ENCODE data around the gene SDS. TPM values are rescaled to one million over a fixed set of nuclear protein-coding genes. Genes with fewer than 3 reads are reported as not detected.

SDS gene
- total and polyA plus RNA-seq, 2 of the 13 experiments (the other 11 are each of a cell fraction or from before 2014, with no cell fraction given) = not detected

GRCh38 chr12:113414519-113415038 lies 10.9 kb upstream of the SDS start:
- TF ChIP-seq REXO4 (CRISPR knock-in tag; IDR thresholded peaks at IDR 0.05; ENCODE audit: borderline replicate concordance) (no peak), ZMYM3 (CRISPR knock-in tag; IDR thresholded peaks at IDR 0.05) (0 out of 2 replicates have a peak, but pooled peaks have one; percentile 41), CEBPG (CRISPR knock-in tag; IDR thresholded peaks at IDR 0.05) (no peak), MLX (CRISPR knock-in tag; IDR thresholded peaks at IDR 0.05) (no peak), FOXA1 (IDR thresholded peaks at IDR 0.05) (no peak), FOXA1 (CRISPR knock-in tag; IDR thresholded peaks at IDR 0.05) (no peak)
- H3K4me1 ChIP-seq (ENCODE audit: insufficient read depth, low read length) = peaks cover 40% of the 10 kb centered on the region
- no peak overlapping the region for H3K27ac ChIP-seq (ENCODE audit: extremely low read length, insufficient read depth, low read length)
- intact Hi-C loops (cut with micrococcal nuclease; ENCODE audit: unreplicated experiment) (no loop called here), in situ Hi-C loops (cut with HindIII; ENCODE audit: extremely low pct_ligation_motif_present, low pct_unique_long_range_greater_than_20kb) (no loop called here)
- H3K4me3 ChIP-seq (replicated peaks in 1 of 3; ENCODE audit: insufficient read depth in 1 of 3, low read depth in 2 of 3, low read length in 3 of 3) = no peak overlapping the region
- no peak overlapping the region for H2AFZ ChIP-seq (ENCODE audit: low read length)
- no peak overlapping the region for H3K4me2 ChIP-seq (ENCODE audit: low read depth, low read length)
- no TSS peak for BruUV-seq (replicated peaks)
- no peaks in the 10 kb centered on the region for H4K20me1 ChIP-seq (ENCODE audit: insufficient read depth, low read length)
- no peaks in the 10 kb centered on the region for H3K9me3 ChIP-seq (ENCODE audit: low read length)
- no peak overlapping the region for H3K9ac ChIP-seq (ENCODE audit: insufficient read depth, low read depth, low read length)
- WGBS (ENCODE audit: low lambda C conversion rate) = 43% methylated on average over 8 of the region's 9 CpGs
- H3K36me3 ChIP-seq (replicated peaks in 1 of 2; ENCODE audit: control insufficient read depth in 1 of 2, insufficient read depth in 2 of 2, low read length in 2 of 2) = no peaks in the 10 kb centered on the region
- H3K27me3 ChIP-seq (ENCODE audit: control insufficient read depth in 1 of 2, insufficient read depth in 2 of 2, low read length in 2 of 2) = 0 out of 5 replicates have a peak, but pooled peaks cover 0 to 4% of the 10 kb centered on the region in 2 experiments
- no peaks in the 10 kb centered on the region for H3K79me2 ChIP-seq (ENCODE audit: insufficient read depth, low read length)
- DNase-seq (ENCODE audit: low spot score) = no peak
- ATAC-seq = no peak
- POLR2A ChIA-PET = no interaction called here
- CTCF ChIA-PET (ENCODE audit: low intra/inter-chr PET ratio, low total read pairs) = no interaction called here
- FAIRE-seq = no peak

GRCh38 chr12:113413488-113413939 lies 9.8 kb upstream of the SDS start:
- Histone ChIP-seq H3K27ac (ENCODE audit: extremely low read length, insufficient read depth, low read length) (no peak overlapping the region), H3K9me3 (ENCODE audit: low read length) (no peaks in the 10 kb centered on the region), H4K20me1 (ENCODE audit: insufficient read depth, low read length) (no peaks in the 10 kb centered on the region), H3K4me3 (replicated peaks in 1 of 3; ENCODE audit: insufficient read depth in 1 of 3, low read depth in 2 of 3, low read length in 3 of 3) (no peak overlapping the region), H3K27me3 (ENCODE audit: control insufficient read depth in 1 of 2, insufficient read depth in 2 of 2, low read length in 2 of 2) (0 out of 5 replicates have a peak, but pooled peaks cover 0 to 4% of the 10 kb centered on the region in 2 experiments), H3K4me1 (ENCODE audit: insufficient read depth, low read length) (peaks cover 32% of the 10 kb centered on the region), H3K4me2 (ENCODE audit: low read depth, low read length) (no peak overlapping the region), H3K79me2 (ENCODE audit: insufficient read depth, low read length) (no peaks in the 10 kb centered on the region), H3K36me3 (replicated peaks in 1 of 2; ENCODE audit: control insufficient read depth in 1 of 2, insufficient read depth in 2 of 2, low read length in 2 of 2) (no peaks in the 10 kb centered on the region), H2AFZ (ENCODE audit: low read length) (no peak overlapping the region), H3K9ac (ENCODE audit: insufficient read depth, low read depth, low read length) (no peak overlapping the region)
- FAIRE-seq (no peak), DNase-seq (ENCODE audit: low spot score) (peak; percentile 56), ATAC-seq (peak; percentile 37)
- in situ Hi-C loops (cut with HindIII; ENCODE audit: extremely low pct_ligation_motif_present, low pct_unique_long_range_greater_than_20kb) = no loop called here
- intact Hi-C loops (cut with micrococcal nuclease; ENCODE audit: unreplicated experiment) = no loop called here
- CTCF ChIA-PET (ENCODE audit: low intra/inter-chr PET ratio, low total read pairs) = no interaction called here
- no TSS peak for BruUV-seq (replicated peaks)
- POLR2A ChIA-PET = no interaction called here
- 70% methylated on average over 7 of the region's 11 CpGs for WGBS (ENCODE audit: low lambda C conversion rate)
- peak; percentile 58 for TF ChIP-seq SAP130 (CRISPR knock-in tag; IDR thresholded peaks at IDR 0.05; ENCODE audit: low read depth)
- no peak for TF ChIP-seq ZNF691 (CRISPR knock-in tag; IDR thresholded peaks at IDR 0.05; ENCODE audit: borderline replicate concordance, low read depth)
- TF ChIP-seq THAP11 (CRISPR knock-in tag; IDR thresholded peaks at IDR 0.05) = 0 out of 2 replicates have a peak, but pooled peaks have one; percentile 16
- TF ChIP-seq ZNF629 (CRISPR knock-in tag; conservative IDR thresholded peaks at IDR 0.05) = peak; percentile 85
- TF ChIP-seq ZMYM3 (CRISPR knock-in tag; IDR thresholded peaks at IDR 0.05) = peak; percentile 30; the same call in 1 of the 2 replicates
- peak; percentile 79 for TF ChIP-seq ELF3 (CRISPR knock-in tag; IDR thresholded peaks at IDR 0.05)
- peak; percentile 28; the same call in 1 of the 2 replicates for TF ChIP-seq CEBPB (IDR thresholded peaks at IDR 0.05; ENCODE audit: borderline replicate concordance, low read depth, low read length)
- peak; percentile 70 for TF ChIP-seq ELF1 (CRISPR knock-in tag; IDR thresholded peaks at IDR 0.05)
- TF ChIP-seq CEBPG (CRISPR knock-in tag; IDR thresholded peaks at IDR 0.05) = peak; percentile 54
- TF ChIP-seq ZNF121 (CRISPR knock-in tag; IDR thresholded peaks at IDR 0.05) = peak; percentile 72
- no peak for TF ChIP-seq ZNF841 (CRISPR knock-in tag; IDR thresholded peaks at IDR 0.05; ENCODE audit: borderline replicate concordance)
- TF ChIP-seq NR2F6 (IDR thresholded peaks at IDR 0.05) = no peak
- peak; percentile 23; the same call in 1 of the 2 replicates for TF ChIP-seq NR2F6 (CRISPR knock-in tag; IDR thresholded peaks at IDR 0.05)
- TF ChIP-seq MXI1 (IDR thresholded peaks at IDR 0.05; ENCODE audit: borderline replicate concordance, low read depth, low read length) = no peak
- 0 out of 2 replicates have a peak, but pooled peaks have one; percentile 34 for TF ChIP-seq RXRA (CRISPR knock-in tag; IDR thresholded peaks at IDR 0.05)
- TF ChIP-seq RARA (CRISPR knock-in tag; IDR thresholded peaks at IDR 0.05) = peak; percentile 58
